HEK293 (cell line): ENCODE results near the gene ITGB8.

ENCODE experiments used
- GLI2 ChIP-seq: fragments of 450-650 bp; formaldehyde crosslinking; IDR thresholded peaks from 2 replicates; pipeline ENCODE4; 2017; ENCODE audit warnings: missing biosample characterization, missing genetic modification characterization, low read depth, borderline replicate concordance
- KLF10 ChIP-seq: fragments of 450-650 bp; IDR thresholded peaks from 2 replicates; pipeline ENCODE4 v1.5.1; 2018; ENCODE audit warnings: missing biosample characterization, mild to moderate bottlenecking, missing genetic modification characterization
- ZBTB7A ChIP-seq: fragments of 450-650 bp; formaldehyde crosslinking; IDR thresholded peaks from 2 replicates; pipeline ENCODE4 v1.5.1; 2016; ENCODE audit warnings: low read depth, missing biosample characterization, missing genetic modification characterization
- ZBTB8A ChIP-seq: fragments of 450-650 bp; formaldehyde crosslinking; IDR thresholded peaks from 2 replicates; pipeline ENCODE4 v1.5.1; 2016; ENCODE audit warnings: missing biosample characterization, missing genetic modification characterization
- ZNF121 ChIP-seq: fragments of 450-650 bp; formaldehyde crosslinking; IDR thresholded peaks from 2 replicates; pipeline ENCODE4 v1.5.1; 2016; ENCODE audit warnings: missing biosample characterization, missing genetic modification characterization
- ZNF19 ChIP-seq: fragments of 450-650 bp; formaldehyde crosslinking; IDR thresholded peaks from 2 replicates; pipeline ENCODE4; 2016; ENCODE audit warnings: missing biosample characterization, missing genetic modification characterization, low read depth
- ZNF423 ChIP-seq: fragments of 450-650 bp; formaldehyde crosslinking; IDR thresholded peaks from 2 replicates; pipeline ENCODE4 v1.5.1; 2016; ENCODE audit warnings: missing biosample characterization, missing genetic modification characterization
- ZNF830 ChIP-seq: fragments of 450-650 bp; IDR thresholded peaks from 2 replicates; pipeline ENCODE4 v1.5.0; 2018; ENCODE audit warnings: missing biosample characterization, missing genetic modification characterization, low read depth, mild to moderate bottlenecking, moderate library complexity
- ZSCAN16 ChIP-seq: fragments of 450-650 bp; formaldehyde crosslinking; IDR thresholded peaks from 2 replicates; pipeline ENCODE4 v1.5.1; 2016; ENCODE audit warnings: missing biosample characterization, missing genetic modification characterization
- TF ChIP-seq, protein P1 (sequence below): fragments of 450-650 bp; formaldehyde crosslinking; IDR thresholded peaks from 2 replicates; pipeline ENCODE4 v1.5.1; 2016; ENCODE audit warnings: missing biosample characterization, missing genetic modification characterization
- TF ChIP-seq, protein P2 (sequence below): fragments of 450-650 bp; formaldehyde crosslinking; IDR thresholded peaks from 2 replicates; pipeline ENCODE4 v1.5.1; 2016; ENCODE audit warnings: missing biosample characterization, missing genetic modification characterization
- TF ChIP-seq, protein P3 (sequence below): fragments of 450-650 bp; formaldehyde crosslinking; IDR thresholded peaks from 2 replicates; pipeline ENCODE4 v1.5.1; 2016; ENCODE audit warnings: missing biosample characterization, missing genetic modification characterization

- TF ChIP-seq, protein P1, sequence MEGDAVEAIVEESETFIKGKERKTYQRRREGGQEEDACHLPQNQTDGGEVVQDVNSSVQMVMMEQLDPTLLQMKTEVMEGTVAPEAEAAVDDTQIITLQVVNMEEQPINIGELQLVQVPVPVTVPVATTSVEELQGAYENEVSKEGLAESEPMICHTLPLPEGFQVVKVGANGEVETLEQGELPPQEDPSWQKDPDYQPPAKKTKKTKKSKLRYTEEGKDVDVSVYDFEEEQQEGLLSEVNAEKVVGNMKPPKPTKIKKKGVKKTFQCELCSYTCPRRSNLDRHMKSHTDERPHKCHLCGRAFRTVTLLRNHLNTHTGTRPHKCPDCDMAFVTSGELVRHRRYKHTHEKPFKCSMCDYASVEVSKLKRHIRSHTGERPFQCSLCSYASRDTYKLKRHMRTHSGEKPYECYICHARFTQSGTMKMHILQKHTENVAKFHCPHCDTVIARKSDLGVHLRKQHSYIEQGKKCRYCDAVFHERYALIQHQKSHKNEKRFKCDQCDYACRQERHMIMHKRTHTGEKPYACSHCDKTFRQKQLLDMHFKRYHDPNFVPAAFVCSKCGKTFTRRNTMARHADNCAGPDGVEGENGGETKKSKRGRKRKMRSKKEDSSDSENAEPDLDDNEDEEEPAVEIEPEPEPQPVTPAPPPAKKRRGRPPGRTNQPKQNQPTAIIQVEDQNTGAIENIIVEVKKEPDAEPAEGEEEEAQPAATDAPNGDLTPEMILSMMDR, result no peak
- TF ChIP-seq, protein P2, sequence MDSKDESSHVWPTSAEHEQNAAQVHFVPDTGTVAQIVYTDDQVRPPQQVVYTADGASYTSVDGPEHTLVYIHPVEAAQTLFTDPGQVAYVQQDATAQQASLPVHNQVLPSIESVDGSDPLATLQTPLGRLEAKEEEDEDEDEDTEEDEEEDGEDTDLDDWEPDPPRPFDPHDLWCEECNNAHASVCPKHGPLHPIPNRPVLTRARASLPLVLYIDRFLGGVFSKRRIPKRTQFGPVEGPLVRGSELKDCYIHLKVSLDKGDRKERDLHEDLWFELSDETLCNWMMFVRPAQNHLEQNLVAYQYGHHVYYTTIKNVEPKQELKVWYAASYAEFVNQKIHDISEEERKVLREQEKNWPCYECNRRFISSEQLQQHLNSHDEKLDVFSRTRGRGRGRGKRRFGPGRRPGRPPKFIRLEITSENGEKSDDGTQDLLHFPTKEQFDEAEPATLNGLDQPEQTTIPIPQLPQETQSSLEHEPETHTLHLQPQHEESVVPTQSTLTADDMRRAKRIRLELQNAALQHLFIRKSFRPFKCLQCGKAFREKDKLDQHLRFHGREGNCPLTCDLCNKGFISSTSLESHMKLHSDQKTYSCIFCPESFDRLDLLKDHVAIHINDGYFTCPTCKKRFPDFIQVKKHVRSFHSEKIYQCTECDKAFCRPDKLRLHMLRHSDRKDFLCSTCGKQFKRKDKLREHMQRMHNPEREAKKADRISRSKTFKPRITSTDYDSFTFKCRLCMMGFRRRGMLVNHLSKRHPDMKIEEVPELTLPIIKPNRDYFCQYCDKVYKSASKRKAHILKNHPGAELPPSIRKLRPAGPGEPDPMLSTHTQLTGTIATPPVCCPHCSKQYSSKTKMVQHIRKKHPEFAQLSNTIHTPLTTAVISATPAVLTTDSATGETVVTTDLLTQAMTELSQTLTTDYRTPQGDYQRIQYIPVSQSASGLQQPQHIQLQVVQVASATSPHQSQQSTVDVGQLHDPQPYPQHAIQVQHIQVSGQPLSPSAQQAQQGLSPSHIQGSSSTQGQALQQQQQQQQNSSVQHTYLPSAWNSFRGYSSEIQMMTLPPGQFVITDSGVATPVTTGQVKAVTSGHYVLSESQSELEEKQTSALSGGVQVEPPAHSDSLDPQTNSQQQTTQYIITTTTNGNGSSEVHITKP (tag by site-specific recombination), result no peak
- no peak for TF ChIP-seq ZBTB7A (tag by site-specific recombination)
- TF ChIP-seq GLI2, result no peak
- TF ChIP-seq, protein P3, sequence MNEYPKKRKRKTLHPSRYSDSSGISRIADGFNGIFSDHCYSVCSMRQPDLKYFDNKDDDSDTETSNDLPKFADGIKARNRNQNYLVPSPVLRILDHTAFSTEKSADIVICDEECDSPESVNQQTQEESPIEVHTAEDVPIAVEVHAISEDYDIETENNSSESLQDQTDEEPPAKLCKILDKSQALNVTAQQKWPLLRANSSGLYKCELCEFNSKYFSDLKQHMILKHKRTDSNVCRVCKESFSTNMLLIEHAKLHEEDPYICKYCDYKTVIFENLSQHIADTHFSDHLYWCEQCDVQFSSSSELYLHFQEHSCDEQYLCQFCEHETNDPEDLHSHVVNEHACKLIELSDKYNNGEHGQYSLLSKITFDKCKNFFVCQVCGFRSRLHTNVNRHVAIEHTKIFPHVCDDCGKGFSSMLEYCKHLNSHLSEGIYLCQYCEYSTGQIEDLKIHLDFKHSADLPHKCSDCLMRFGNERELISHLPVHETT (tag by site-specific recombination), result no peak
- TF ChIP-seq ZSCAN16 (tag by site-specific recombination), result no peak
- TF ChIP-seq ZBTB8A (tag by site-specific recombination), result no peak
- no peak for TF ChIP-seq KLF10 (tag by site-specific recombination)
- TF ChIP-seq ZNF121, result no peak
- no peak for TF ChIP-seq ZNF423
- TF ChIP-seq ZNF19, result no peak
- no peak for TF ChIP-seq ZNF830 (tag by site-specific recombination)
Measured at GRCh38 chr7:20350996-20351692, 20.4 kb downstream of the ITGB8 start.
